Muscle layer of colon (tissue), 2 donors: ENCODE data around the gene TSSC4.

ENCODE experiments used
- H3K27ac ChIP-seq: one replicate; pipeline ENCODE4 v1.7.0; 2013; ENCODE audit warnings: low read depth, mild to moderate bottlenecking, low read length, moderate library complexity
- H3K27me3 ChIP-seq, 2 donors: one replicate each; pipeline ENCODE4 v1.7.0; 2013; ENCODE audit warnings: low read length in 2 of 2, mild to moderate bottlenecking in 2 of 2; ENCODE audit not compliant: insufficient read depth in 2 of 2, control insufficient read depth in 1 of 2
- H3K36me3 ChIP-seq: one replicate; pipeline ENCODE4 v1.7.0; 2013; ENCODE audit warnings: mild to moderate bottlenecking, low read length; ENCODE audit not compliant: insufficient read depth
- H3K4me1 ChIP-seq: one replicate; pipeline ENCODE4 v1.7.0; 2013; ENCODE audit warnings: mild to moderate bottlenecking, low read length; ENCODE audit not compliant: insufficient read depth
- H3K4me3 ChIP-seq, 2 donors: one replicate each; pipeline ENCODE4 v1.7.0; 2013; ENCODE audit warnings: low read length in 2 of 2, low read depth in 1 of 2, mild to moderate bottlenecking in 1 of 2, moderate library complexity in 1 of 2
- H3K9ac ChIP-seq: one replicate; pipeline ENCODE4 v1.7.0; 2013; ENCODE audit warnings: low read length
- H3K9me3 ChIP-seq: one replicate; pipeline ENCODE4 v1.7.0; 2013; ENCODE audit warnings: mild to moderate bottlenecking, low read length
- donor health status: abdominal sarcoma.
- donor health status: Adenocarcinoma of cecum.

TSSC4 gene

DNA sequence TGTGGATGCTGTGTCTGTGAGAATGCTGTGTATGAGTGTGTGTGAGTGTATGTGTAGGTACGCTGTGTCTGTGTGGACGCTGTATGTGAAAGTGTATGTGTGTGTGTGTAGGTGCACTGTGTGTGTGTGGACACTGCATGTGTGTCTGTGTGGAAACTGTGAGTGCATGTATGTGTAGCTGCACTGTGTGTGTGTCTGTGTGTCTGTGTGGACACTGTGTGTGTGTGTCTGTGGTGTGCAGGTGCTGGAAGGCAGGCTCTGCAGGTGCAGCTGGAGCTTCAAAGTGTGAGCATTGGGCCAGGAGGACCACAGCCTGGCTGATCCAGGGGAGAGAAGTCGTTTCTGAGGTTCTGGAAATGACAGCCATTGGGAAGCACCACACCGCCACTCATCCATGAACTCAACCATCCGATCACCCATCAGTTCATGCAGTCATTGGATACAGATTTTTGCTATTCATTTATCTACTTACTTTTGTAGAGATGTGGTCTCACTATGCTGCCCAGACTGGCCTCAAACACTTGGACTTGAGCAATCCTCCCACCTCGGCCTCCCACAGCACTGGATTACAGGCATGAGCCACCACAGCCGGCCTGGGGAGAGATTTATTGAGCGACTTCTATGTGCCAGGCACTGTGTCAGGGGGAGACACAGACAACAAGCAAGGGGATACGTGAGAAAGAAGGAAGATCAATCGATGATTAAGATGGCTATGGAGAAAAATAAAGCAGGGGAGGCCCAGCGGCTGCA lies 34.1 kb downstream of the TSSC4 start:
- H3K36me3 ChIP-seq, result no peaks in the 10 kb centered on the region

DNA sequence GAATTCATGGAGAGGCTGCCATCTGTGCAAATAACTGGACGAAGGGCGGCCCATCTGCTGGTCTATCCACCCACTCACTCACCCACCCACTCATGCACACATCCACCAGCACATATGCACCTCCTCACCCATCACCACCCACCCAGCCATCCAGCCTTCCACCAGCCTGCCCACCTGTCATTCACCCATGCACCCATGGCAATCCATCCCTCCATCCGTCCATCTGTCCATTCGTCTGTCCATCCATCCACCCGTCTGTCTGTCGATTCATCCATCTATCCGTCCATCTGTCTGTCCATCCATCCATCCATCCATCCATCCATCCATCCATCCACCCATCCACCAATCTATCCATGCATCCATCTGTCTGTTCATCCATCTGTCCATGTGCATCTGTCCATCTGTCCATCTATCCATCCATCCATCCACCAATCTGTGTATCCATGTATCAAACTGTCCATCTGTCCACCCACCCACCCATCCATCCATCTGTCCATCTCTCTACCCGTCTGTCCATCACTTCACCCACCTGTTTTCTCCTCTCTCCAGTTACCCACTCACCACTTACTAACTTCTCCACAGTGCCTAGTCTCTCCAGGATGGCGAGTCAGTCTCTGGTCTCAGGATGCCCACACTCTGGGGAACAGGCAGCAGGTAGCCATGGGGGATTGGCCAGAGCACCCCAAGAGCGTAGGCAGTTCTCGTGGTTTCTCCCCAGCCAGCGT lies 34.9 kb downstream of the TSSC4 start:
- no peaks in the 10 kb centered on the region for H3K36me3 ChIP-seq
- no peak overlapping the region for H3K27ac ChIP-seq
- no peak overlapping the region for H3K4me3 ChIP-seq
- H3K9ac ChIP-seq, result no peak overlapping the region
- H3K4me1 ChIP-seq, result no peaks in the 10 kb centered on the region
- H3K27me3 ChIP-seq, result peaks cover 4 to 6% of the 10 kb centered on the region in 2 donors
- H3K9me3 ChIP-seq, result no peaks in the 10 kb centered on the region

More for the DNA sequence above, 34.1 kb downstream of the TSSC4 start:
- peaks cover 4 to 6% of the 10 kb centered on the region in 2 donors for H3K27me3 ChIP-seq
- H3K4me3 ChIP-seq, result no peak overlapping the region
- H3K4me1 ChIP-seq, result no peaks in the 10 kb centered on the region
- H3K9me3 ChIP-seq, result no peaks in the 10 kb centered on the region
- H3K9ac ChIP-seq, result no peak overlapping the region
- no peak overlapping the region for H3K27ac ChIP-seq

DNA sequence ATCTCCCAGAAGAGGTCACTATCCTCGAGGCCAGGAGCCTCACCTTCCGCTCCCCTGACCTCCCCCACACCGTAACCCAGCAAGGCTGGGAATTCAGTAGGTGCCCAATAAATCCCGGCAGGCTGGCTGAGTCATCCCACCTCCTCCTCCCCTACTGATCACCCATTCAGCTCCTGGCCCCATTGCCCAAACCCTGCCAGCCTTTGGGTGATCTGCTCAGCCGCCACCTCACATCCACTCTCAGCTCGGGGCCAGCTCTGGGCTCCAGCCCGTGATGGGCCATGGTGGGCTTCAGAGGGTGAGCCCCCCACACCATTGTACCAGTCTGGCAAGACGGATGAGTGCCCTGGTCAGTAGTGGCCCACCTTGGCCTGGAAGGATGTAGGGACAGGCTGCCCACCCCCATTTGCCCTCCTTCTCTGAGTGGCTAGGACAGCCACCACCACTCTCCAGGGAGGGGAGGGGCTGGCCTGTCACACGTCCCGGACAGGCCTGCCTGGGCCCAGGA lies 35.5 kb downstream of the TSSC4 start:
- no peaks in the 10 kb centered on the region for H3K4me1 ChIP-seq
- H3K36me3 ChIP-seq, result no peaks in the 10 kb centered on the region
- no peaks in the 10 kb centered on the region for H3K9me3 ChIP-seq
- H3K27me3 ChIP-seq, result peaks cover 4 to 6% of the 10 kb centered on the region in 2 donors
- H3K27ac ChIP-seq, result no peak overlapping the region
- H3K4me3 ChIP-seq, result no peak overlapping the region
- H3K9ac ChIP-seq, result no peak overlapping the region

DNA sequence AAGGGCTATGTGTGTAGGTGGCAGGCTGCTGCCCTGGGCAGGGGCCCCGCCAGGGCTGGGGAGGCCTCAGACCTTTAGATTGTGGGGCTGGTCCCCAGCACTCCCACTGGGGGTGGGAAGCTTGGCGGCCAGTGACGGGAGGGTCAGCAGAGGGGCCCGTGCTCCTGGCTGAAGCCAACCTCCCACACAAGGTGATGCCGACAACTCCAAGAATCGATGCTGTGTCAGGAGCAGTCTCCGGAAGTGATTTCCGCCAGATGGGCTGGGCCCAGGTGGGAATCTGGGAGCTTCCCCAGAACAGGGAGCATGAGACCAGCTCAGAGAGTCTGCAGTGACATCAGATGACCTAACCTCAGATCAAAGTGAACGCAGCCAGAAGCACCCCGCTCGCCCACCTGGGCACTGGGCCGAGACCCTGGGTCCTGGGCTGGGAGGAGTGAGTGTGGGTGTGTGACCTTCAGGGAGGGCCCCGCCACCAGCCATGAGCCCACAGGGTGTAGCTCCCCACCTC lies 36.0 kb downstream of the TSSC4 start:
- H3K4me3 ChIP-seq, result no peak overlapping the region
- no peaks in the 10 kb centered on the region for H3K4me1 ChIP-seq
- no peak overlapping the region for H3K9ac ChIP-seq
- H3K36me3 ChIP-seq, result no peaks in the 10 kb centered on the region
- no peak overlapping the region for H3K27ac ChIP-seq
- no peaks in the 10 kb centered on the region for H3K9me3 ChIP-seq
- peaks cover 4 to 6% of the 10 kb centered on the region in 2 donors for H3K27me3 ChIP-seq

DNA sequence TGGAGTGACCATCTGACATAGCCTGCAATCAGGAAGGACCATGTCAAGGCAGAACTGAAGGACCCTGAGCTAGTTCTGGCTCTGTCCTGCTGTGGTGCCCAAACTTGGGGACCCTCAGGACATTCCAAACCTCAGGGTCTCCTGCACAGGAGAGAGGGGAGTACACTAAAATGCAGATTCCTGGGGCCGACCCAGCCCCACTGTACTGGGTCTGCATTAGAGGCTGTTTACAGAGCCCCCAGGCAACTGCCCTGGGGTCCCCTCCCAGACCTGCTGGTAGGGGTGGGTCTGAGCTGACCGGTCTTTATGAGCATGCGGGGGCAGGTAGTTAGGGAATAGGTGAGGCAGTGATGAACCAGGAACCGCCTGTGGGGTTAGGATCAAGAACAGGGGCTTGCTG lies 37.0 kb downstream of the TSSC4 start:
- Histone ChIP-seq H3K27me3 (peaks cover 4 to 6% of the 10 kb centered on the region in 2 donors), H3K36me3 (no peaks in the 10 kb centered on the region), H3K9me3 (no peaks in the 10 kb centered on the region), H3K4me1 (no peaks in the 10 kb centered on the region), H3K9ac (no peak overlapping the region), H3K27ac (no peak overlapping the region), H3K4me3 (no peak overlapping the region)

DNA sequence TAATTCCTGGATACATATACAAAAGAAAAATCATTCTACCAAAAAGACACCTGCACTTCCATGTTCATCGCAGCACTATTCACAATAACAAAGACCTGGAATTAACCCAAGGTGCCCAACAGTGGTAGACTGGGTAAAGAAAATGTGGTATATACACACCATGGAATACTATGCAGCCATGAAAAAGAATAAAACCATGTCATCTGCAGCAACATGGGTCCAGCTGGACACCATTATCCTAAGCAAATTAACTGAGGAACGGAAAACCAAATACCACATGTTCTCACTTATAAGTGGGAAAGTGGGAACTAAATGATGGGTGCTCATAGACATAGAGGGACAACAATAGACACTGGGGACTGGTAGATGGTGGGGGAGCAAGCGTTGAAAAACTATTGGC lies 39.3 kb downstream of the TSSC4 start:
- Histone ChIP-seq H3K4me1 (no peaks in the 10 kb centered on the region), H3K27me3 (peaks cover 0 to 12% of the 10 kb centered on the region in 2 donors), H3K27ac (no peak overlapping the region), H3K36me3 (no peaks in the 10 kb centered on the region), H3K4me3 (no peak overlapping the region), H3K9ac (no peak overlapping the region), H3K9me3 (no peaks in the 10 kb centered on the region)

DNA sequence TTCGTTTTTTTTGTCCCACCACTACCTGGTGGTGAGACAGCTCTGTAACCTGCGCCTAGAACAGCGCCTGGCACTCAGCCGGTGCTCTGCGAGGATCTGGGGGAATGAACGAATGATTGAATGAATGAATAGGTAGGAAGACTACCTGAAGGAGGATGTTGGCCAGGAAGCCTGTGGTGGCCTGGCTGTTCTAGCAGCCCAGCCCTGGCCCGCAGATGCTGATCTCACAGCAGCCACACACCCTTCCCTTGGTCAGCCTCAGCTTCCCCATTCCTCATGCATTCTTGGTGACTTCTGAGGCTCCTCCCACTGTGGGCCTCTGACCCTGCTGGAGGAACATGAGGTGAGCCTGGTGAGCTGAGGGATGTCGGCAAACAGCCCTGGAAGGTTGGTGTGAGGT lies 40.1 kb downstream of the TSSC4 start:
- no peaks in the 10 kb centered on the region for H3K4me1 ChIP-seq
- H3K27me3 ChIP-seq, result peaks cover 0 to 16% of the 10 kb centered on the region in 2 donors
- no peak overlapping the region for H3K27ac ChIP-seq
- H3K9me3 ChIP-seq, result no peaks in the 10 kb centered on the region
- no peak overlapping the region for H3K4me3 ChIP-seq
- no peak overlapping the region for H3K9ac ChIP-seq
- no peaks in the 10 kb centered on the region for H3K36me3 ChIP-seq

DNA sequence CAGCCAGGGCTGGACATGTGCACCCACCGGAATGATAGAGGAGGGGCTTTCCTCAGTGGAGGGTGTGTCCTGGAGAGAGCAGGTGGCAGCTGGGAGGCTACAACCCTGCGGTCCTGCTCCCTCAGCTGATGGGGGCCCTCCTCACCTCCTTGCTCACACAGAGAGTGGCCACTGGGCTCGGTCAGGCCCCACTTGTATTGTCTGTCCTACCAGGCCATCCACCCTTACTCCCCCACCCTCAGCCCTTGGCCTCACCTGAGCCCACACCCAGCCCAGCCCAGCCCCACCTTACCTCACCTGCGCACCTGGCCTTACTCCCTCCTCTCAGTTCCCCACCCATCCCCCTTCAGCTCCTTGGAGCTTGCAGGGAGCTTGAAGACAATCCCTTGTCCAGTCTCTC lies 40.6 kb downstream of the TSSC4 start:
- H3K27me3 ChIP-seq, result peaks cover 0 to 22% of the 10 kb centered on the region in 2 donors
- H3K27ac ChIP-seq, result no peak overlapping the region

DNA sequence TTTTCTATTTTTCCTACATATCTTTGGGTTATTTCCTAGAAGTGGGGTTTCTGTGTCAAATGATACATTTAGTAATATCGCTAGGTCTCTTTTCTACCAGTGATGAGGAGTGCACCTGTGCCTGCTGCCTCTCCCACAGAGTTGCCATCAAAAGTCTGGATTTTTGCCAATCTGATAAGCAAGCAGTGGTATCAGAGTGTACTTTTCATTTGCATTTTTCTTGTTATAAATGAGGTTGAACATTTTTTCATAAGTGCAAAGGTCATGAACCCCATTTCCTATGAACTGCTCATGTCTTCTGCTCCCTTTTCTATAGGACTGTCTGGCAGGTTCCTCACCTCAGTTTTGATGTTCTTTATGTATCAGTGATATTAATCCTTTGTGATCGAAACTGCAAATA lies 42.0 kb downstream of the TSSC4 start:
- no peak overlapping the region for H3K9ac ChIP-seq
- H3K36me3 ChIP-seq, result no peaks in the 10 kb centered on the region
- no peaks in the 10 kb centered on the region for H3K4me1 ChIP-seq
- no peak overlapping the region for H3K4me3 ChIP-seq
- peaks cover 0 to 29% of the 10 kb centered on the region in 2 donors for H3K27me3 ChIP-seq
- H3K9me3 ChIP-seq, result no peaks in the 10 kb centered on the region
- no peak overlapping the region for H3K27ac ChIP-seq

More for the DNA sequence above, 40.6 kb downstream of the TSSC4 start:
- Histone ChIP-seq H3K36me3 (no peaks in the 10 kb centered on the region), H3K9me3 (no peaks in the 10 kb centered on the region), H3K4me1 (no peaks in the 10 kb centered on the region), H3K4me3 (no peak overlapping the region), H3K9ac (no peak overlapping the region)

DNA sequence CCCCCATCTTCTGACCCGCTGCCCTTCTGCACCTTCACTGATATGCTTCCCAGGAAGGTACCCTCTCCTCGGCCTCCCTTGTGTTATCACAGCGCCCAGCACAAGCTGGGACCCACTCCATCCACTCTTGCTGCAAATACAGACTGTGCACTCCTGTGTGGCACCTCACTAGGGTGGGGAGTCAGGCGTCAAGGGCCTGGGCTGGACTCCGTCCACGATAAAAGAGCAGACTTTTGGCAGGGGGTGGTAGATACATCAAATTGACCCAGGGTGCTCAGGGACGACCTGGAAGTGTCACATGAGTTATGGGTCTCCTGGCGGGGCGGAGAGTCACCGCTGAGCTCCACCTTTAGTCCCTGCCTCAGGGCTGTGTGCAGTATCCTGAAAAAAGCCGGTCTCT lies 42.9 kb downstream of the TSSC4 start:
- peaks cover 0 to 29% of the 10 kb centered on the region in 2 donors for H3K27me3 ChIP-seq
- no peaks in the 10 kb centered on the region for H3K36me3 ChIP-seq
- no peaks in the 10 kb centered on the region for H3K4me1 ChIP-seq
- H3K9me3 ChIP-seq, result no peaks in the 10 kb centered on the region
- H3K4me3 ChIP-seq, result no peak overlapping the region
- no peak overlapping the region for H3K9ac ChIP-seq
- no peak overlapping the region for H3K27ac ChIP-seq

DNA sequence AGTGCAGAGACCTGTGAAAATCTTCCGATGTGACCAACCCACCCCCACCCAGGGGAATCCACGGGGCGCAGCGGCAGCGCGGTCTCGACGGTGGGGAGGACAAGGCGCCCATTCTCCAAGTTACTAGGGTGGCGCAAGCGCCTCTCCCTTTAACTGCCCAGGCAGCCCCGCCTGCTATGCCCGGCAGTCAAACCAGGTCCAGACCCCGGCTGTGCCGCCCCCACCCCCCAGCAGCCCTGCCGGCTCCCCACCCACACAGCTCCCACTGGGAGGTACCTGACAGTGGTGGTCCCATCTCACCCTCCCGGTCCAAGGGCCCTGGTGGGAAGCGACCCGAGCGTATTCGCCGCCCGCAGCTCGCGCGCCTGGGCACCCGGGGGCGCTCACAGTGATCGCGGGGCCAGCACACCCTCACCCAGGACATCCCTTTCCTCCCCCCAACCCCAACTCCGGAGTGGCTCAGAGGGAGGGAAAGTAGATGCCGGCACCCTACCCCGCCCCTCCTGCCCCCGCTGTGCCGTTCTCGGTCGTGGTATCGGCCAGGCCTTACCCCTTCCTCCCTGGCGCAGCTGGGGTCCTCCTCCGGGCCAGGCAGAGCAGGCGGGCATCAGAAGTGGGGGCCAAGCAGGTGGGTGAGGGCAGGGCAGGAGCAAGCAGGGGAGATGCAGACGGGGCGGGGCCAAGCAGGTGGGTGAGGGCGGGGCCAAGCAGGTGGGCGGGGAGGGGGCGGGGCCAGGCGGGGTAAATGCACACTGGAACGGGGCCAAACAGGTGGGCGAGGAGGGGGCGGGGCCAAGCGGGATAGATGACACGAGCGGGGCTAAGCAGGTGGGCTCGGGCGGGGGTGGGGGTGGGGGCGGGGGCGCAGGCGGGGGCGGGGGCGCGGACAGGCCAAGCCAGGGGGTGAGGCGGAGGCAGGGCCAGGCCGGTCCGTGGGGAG lies 43.6 kb downstream of the TSSC4 start, which contains the start of gene TRPM5:
Gene TRPM5, minus strand, starts transcription at position 634 of the 940 bp plus-strand sequence. CDS start 21,478 bp downstream, outside the sequence.
- Histone ChIP-seq H3K4me3 (no peak within 1 kb of the TSS), H3K27ac (no peak within 1 kb of the TSS)

More for the DNA sequence above, 43.6 kb downstream of the TSSC4 start, which contains the start of gene TRPM5:
- no peaks in the 10 kb centered on the region for H3K9me3 ChIP-seq
- no peak within 1 kb of the TSS for H3K9ac ChIP-seq
- H3K27me3 ChIP-seq, result peaks cover 0 to 34% of the 10 kb centered on the region in 2 donors
- H3K36me3 ChIP-seq, result no peaks in the 10 kb centered on the region
- no peaks in the 10 kb centered on the region for H3K4me1 ChIP-seq
